Urinary bladder (tissue), 4 donors: ENCODE data around the gene INSYN1. TPM values are rescaled to one million over a fixed set of nuclear protein-coding genes. Genes with fewer than 3 reads are reported as not detected.

ENCODE experiments used
- DNase-seq: peaks from one replicate; pipeline ENCODE4 v3.0.0-alpha.2; 2015; ENCODE audit errors: extremely low spot score
- H3K27ac ChIP-seq: one replicate; pipeline ENCODE4 v1.5.1; 2013; ENCODE audit warnings: low read depth, mild to moderate bottlenecking, moderate library complexity
- H3K36me3 ChIP-seq: one replicate; pipeline ENCODE4 v1.6.1; 2013; ENCODE audit warnings: mild to moderate bottlenecking, moderate library complexity; ENCODE audit not compliant: insufficient read depth
- H3K4me1 ChIP-seq: one replicate; pipeline ENCODE4 v1.6.1; 2013; ENCODE audit warnings: mild to moderate bottlenecking, moderate library complexity; ENCODE audit not compliant: insufficient read depth
- H3K4me3 ChIP-seq: one replicate; pipeline ENCODE4 v1.5.1; 2013; ENCODE audit warnings: low read depth, low read length
- WGBS: extraction: QIAGEN DNeasy Blood & Tissue Kit; methylation state at CpG from one replicate; pipeline ENCODE4 v1.1.7; 2013; 5-methylcytosine and 5-hydroxymethylcytosine counted together
- polyA plus RNA-seq: library from polyadenylated mRNA; stranded (reverse); fragments of 200-250 nt; gene quantifications from one replicate; pipeline ENCODE4 v1.2.3, GENCODE V29; 2013
- total RNA-seq: library from RNA; depleted of rRNA; stranded (reverse); fragments of >200 nt; gene quantifications from one replicate; pipeline ENCODE4 v1.2.3, GENCODE V29; 2014
- donor health status: healthy with polysubstance abuse.
- donor health status: healthy.

INSYN1 gene
- total and polyA plus RNA-seq, 2 donors, result 7.3 to 12.2 TPM

- Histone ChIP-seq H3K36me3 (no peaks in the 10 kb centered on the region), H3K4me1 (no peaks in the 10 kb centered on the region), H3K27ac (no peak overlapping the region), H3K4me3 (no peak overlapping the region)
- no peak for DNase-seq
- 89% methylated on average over 7 of the region's 7 CpGs for WGBS
Measured at GRCh38 chr15:73727330-73727976, 25.7 kb downstream of the INSYN1 start.

GRCh38 chr15:73724212-73724611 lies 28.9 kb downstream of the INSYN1 start:
- no peak for DNase-seq
- 70% methylated on average over 3 of the region's 3 CpGs for WGBS
- no peaks in the 10 kb centered on the region for H3K36me3 ChIP-seq

GRCh38 chr15:73723191-73723590 lies 30.0 kb downstream of the INSYN1 start:
- H3K4me3 ChIP-seq, result no peak overlapping the region
- WGBS, result 50% methylated on average over 4 of the region's 4 CpGs
- no peaks in the 10 kb centered on the region for H3K36me3 ChIP-seq
- no peak overlapping the region for H3K27ac ChIP-seq
- H3K4me1 ChIP-seq, result no peaks in the 10 kb centered on the region
- DNase-seq, result no peak

More at GRCh38 chr15:73724212-73724611, 28.9 kb downstream of the INSYN1 start:
- H3K4me1 ChIP-seq, result no peaks in the 10 kb centered on the region
- H3K4me3 ChIP-seq, result no peak overlapping the region
- no peak overlapping the region for H3K27ac ChIP-seq

GRCh38 chr15:73722425-73722824 lies 30.7 kb downstream of the INSYN1 start:
- no peak overlapping the region for H3K4me3 ChIP-seq
- DNase-seq, result no peak
- no peak overlapping the region for H3K27ac ChIP-seq
- H3K36me3 ChIP-seq, result no peaks in the 10 kb centered on the region
- WGBS, result 93% methylated on average over 3 of the region's 3 CpGs
- H3K4me1 ChIP-seq, result no peaks in the 10 kb centered on the region

- no peaks in the 10 kb centered on the region for H3K4me1 ChIP-seq
- 76% methylated on average over 4 of the region's 4 CpGs for WGBS
- no peak for DNase-seq
- H3K4me3 ChIP-seq, result no peak overlapping the region
- H3K27ac ChIP-seq, result no peak overlapping the region
- no peaks in the 10 kb centered on the region for H3K36me3 ChIP-seq
Measured at GRCh38 chr15:73718694-73719093, 34.5 kb downstream of the INSYN1 start.

DNA sequence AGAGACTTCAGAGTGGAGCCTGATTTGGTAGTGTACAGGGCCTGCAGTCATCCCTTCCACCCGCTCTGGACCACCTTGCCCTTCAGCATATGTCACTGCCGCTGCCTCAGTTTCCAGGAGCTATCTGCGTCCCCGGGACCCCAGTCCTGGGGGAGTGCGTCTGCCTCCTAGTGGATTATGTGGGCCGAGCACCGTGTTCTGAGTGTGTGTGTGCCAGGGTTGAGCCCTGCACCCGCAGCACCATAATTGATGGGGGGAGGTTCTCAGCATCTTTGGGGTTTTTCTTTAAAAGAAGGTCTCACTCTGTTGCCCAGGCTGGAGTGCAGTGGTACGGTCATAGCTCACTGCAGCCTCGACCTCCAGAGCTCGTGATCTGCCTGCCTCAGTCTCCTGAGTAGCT lies 35.3 kb downstream of the INSYN1 start:
- Histone ChIP-seq H3K4me1 (no peaks in the 10 kb centered on the region), H3K36me3 (no peaks in the 10 kb centered on the region), H3K4me3 (no peak overlapping the region), H3K27ac (no peak overlapping the region)
- WGBS, result 66% methylated on average over 11 of the region's 11 CpGs
- no peak for DNase-seq

GRCh38 chr15:73717206-73717605 lies 35.9 kb downstream of the INSYN1 start:
- Histone ChIP-seq H3K4me3 (no peak overlapping the region), H3K4me1 (no peaks in the 10 kb centered on the region), H3K27ac (no peak overlapping the region), H3K36me3 (no peaks in the 10 kb centered on the region)
- DNase-seq, result no peak
- WGBS, result 62% methylated on average over 3 of the region's 3 CpGs

- 72% methylated on average over 6 of the region's 6 CpGs for WGBS
- Histone ChIP-seq H3K4me1 (no peaks in the 10 kb centered on the region), H3K4me3 (no peak overlapping the region), H3K27ac (no peak overlapping the region), H3K36me3 (no peaks in the 10 kb centered on the region)
- no peak for DNase-seq
Measured at GRCh38 chr15:73716417-73716816, 36.7 kb downstream of the INSYN1 start.

DNA sequence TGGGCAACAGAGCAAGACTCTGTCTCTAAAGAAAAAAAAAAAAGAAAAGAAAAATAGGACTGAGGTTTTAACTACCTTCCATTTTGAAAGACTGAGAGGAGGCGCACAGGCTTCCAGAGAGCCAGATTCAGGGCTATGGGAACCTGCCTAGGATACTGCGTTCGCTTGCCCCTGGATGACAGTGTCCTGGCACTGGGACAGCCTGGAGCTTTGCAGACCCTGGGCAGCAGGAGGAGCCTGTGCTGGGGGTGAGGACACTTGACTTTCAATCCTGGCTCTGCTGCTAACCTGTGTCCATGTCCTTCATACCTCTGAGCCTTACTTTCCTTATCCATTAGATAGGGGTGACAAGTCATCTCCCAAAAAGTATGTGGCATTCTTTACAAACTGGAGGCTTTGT lies 37.7 kb downstream of the INSYN1 start:
- DNase-seq, result no peak
- 78% methylated on average over 3 of the region's 3 CpGs for WGBS
- Histone ChIP-seq H3K4me1 (no peaks in the 10 kb centered on the region), H3K36me3 (no peaks in the 10 kb centered on the region), H3K27ac (no peak overlapping the region), H3K4me3 (no peak overlapping the region)

DNA sequence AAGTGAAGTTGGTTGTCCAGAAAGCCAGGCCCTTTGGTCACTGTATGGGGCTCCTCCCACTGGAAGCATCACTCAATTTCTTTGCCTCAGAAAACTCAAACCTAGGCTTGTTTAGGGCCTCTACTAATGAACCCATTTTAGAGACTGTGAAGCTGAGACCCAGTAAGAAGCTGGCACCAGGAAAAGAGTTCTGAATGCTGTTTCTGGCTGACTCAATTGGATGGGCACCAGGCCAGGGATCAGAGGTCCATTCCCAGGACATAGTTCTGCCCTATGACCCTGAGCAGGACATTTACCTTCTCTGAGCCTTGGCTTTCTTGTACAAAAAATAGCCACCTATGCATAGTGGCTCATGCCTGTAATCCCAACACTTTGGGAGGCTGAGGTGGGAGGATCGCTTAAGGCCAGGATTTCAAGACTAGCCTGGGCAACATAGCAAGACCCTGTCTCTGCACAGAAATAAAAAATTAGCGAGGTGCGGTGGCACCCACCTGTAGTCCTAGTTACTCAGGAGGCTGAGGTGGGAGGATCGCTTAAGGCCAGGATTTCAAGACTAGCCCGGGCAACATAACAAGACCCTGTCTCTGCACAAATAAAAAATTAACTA lies 38.4 kb downstream of the INSYN1 start:
- 99% methylated on average over 5 of the region's 5 CpGs for WGBS
- no peaks in the 10 kb centered on the region for H3K36me3 ChIP-seq
- no peak overlapping the region for H3K4me3 ChIP-seq
- no peaks in the 10 kb centered on the region for H3K4me1 ChIP-seq
- DNase-seq, result no peak
- no peak overlapping the region for H3K27ac ChIP-seq

DNA sequence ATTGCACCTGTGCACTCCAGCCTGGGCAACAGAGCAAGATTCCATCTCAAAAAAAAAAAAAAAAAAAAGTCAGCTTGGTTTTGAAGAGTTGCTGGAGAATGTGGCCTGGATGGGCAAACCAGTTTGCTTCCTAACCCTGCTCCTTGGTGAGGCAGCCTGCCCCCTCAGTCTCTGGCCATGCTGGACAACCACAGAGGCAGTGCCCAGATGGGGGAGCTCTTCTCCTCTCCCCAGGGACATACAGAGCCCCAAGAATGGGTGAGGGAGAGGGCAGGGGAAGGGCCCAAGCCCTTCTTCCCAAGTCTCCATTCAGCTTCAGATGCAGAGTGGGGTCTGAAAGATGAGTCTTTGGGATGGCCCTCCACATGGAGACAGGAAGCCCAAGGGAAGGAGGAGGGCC lies 41.0 kb downstream of the INSYN1 start:
- DNase-seq, result no peak
- no peak overlapping the region for H3K4me3 ChIP-seq
- H3K36me3 ChIP-seq, result no peaks in the 10 kb centered on the region
- H3K27ac ChIP-seq, result no peak overlapping the region
- no peaks in the 10 kb centered on the region for H3K4me1 ChIP-seq

- 90% methylated on average over 4 of the region's 4 CpGs for WGBS
- H3K4me3 ChIP-seq, result no peak overlapping the region
- no peak overlapping the region for H3K27ac ChIP-seq
- DNase-seq, result no peak
- no peaks in the 10 kb centered on the region for H3K36me3 ChIP-seq
- H3K4me1 ChIP-seq, result no peaks in the 10 kb centered on the region
Measured at GRCh38 chr15:73711526-73711925, 41.6 kb downstream of the INSYN1 start.

DNA sequence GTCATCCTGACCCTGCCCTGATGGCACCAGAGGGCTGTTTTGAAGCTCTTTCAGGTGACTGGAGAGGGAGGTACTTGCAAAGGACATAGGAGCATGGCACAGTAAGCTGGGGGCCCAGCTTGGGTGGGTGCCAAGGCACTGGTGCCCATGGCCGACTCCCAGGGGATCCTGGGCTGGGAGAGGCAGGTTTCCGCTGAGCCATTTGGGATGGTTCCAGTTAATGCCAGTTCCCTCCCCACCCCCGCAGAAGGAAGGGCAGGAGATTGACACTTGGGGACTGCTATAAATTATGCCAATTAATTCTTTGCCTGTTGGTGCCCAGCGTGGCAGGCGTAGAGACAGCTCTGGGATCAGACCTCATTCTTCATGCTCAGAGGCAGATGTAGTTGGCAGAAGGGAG lies 42.8 kb downstream of the INSYN1 start:
- no peak for DNase-seq
- Histone ChIP-seq H3K27ac (no peak overlapping the region), H3K4me1 (no peaks in the 10 kb centered on the region), H3K36me3 (no peaks in the 10 kb centered on the region), H3K4me3 (no peak overlapping the region)
- 83% methylated on average over 5 of the region's 5 CpGs for WGBS

GRCh38 chr15:73709686-73710085 lies 43.5 kb downstream of the INSYN1 start:
- Histone ChIP-seq H3K4me1 (no peaks in the 10 kb centered on the region), H3K36me3 (no peaks in the 10 kb centered on the region), H3K4me3 (no peak overlapping the region), H3K27ac (no peak overlapping the region)
- 84% methylated on average over 4 of the region's 4 CpGs for WGBS
- DNase-seq, result no peak
